ENCODE results near the gene DIPK1A. TPM values are rescaled to one million over a fixed set of nuclear protein-coding genes. Genes with fewer than 3 reads are reported as not detected.

DIPK1A gene
- total RNA-seq, 1 donor from 2014 or later = 8.4 TPM

DNA sequence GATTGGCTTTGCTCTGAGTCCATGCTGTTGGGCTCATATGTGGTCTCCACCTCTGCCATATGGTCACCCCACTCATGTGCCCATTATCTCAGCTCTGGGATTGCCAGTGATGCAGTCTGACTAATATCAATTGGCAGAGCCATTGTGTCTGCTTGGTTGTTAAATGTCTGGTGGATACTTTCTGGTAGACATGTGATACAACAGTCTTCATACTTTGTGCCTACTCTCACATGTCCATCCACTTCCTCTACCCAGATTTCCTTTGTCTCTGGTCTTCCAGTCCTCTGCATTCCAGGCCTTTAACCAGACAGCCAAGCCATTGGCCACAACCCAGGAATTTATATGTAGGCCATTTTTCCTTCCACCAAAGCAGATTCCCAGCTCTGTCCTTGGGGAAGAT lies 30.8 kb upstream of the DIPK1A start:
- Histone ChIP-seq H3K4me3 (ENCODE audit: insufficient read depth, low read depth, low read length) (no peak overlapping the region), H3K27ac (ENCODE audit: low read depth, low read length) (no peak overlapping the region), H3K27me3 (ENCODE audit: insufficient read depth, low read length) (peaks cover 3% of the 10 kb centered on the region), H3K4me2 (ENCODE audit: low read length) (no peak overlapping the region), H2AFZ (ENCODE audit: low read depth, low read length) (no peak overlapping the region), H3K9me3 (ENCODE audit: insufficient read depth, low read depth, low read length) (no peaks in the 10 kb centered on the region), H3K4me1 (ENCODE audit: insufficient read depth, low read length) (no peaks in the 10 kb centered on the region), H3K36me3 (ENCODE audit: insufficient read depth, low read length) (no peaks in the 10 kb centered on the region), H3K79me2 (ENCODE audit: insufficient read depth, low read length) (no peaks in the 10 kb centered on the region), H4K20me1 (ENCODE audit: insufficient read depth, low read length) (no peaks in the 10 kb centered on the region), H3K9ac (ENCODE audit: low read length) (no peak overlapping the region)
- peak; percentile 31 for DNase-seq (ENCODE audit: low read depth)
- Mint-ChIP-seq H3K27me3 (ENCODE audit: low read depth, unreplicated experiment) (peaks cover 3% of the 10 kb centered on the region), H3K27ac (ENCODE audit: unreplicated experiment) (no peak overlapping the region), H3K9me3 (ENCODE audit: unreplicated experiment) (no peaks in the 10 kb centered on the region), H3K36me3 (ENCODE audit: low read depth, unreplicated experiment) (no peaks in the 10 kb centered on the region), H3K4me3 (ENCODE audit: unreplicated experiment) (no peak overlapping the region), H3K4me1 (ENCODE audit: low read depth, unreplicated experiment) (no peaks in the 10 kb centered on the region)
- TF ChIP-seq, protein P1, sequence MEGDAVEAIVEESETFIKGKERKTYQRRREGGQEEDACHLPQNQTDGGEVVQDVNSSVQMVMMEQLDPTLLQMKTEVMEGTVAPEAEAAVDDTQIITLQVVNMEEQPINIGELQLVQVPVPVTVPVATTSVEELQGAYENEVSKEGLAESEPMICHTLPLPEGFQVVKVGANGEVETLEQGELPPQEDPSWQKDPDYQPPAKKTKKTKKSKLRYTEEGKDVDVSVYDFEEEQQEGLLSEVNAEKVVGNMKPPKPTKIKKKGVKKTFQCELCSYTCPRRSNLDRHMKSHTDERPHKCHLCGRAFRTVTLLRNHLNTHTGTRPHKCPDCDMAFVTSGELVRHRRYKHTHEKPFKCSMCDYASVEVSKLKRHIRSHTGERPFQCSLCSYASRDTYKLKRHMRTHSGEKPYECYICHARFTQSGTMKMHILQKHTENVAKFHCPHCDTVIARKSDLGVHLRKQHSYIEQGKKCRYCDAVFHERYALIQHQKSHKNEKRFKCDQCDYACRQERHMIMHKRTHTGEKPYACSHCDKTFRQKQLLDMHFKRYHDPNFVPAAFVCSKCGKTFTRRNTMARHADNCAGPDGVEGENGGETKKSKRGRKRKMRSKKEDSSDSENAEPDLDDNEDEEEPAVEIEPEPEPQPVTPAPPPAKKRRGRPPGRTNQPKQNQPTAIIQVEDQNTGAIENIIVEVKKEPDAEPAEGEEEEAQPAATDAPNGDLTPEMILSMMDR (IDR thresholded peaks at IDR 0.05; ENCODE audit: insufficient read depth, low read depth, low read length) = no peak
- TF ChIP-seq EZH2 (IDR thresholded peaks at IDR 0.05; ENCODE audit: insufficient read depth, low read length) = no peak
- FAIRE-seq = no peak

DNA sequence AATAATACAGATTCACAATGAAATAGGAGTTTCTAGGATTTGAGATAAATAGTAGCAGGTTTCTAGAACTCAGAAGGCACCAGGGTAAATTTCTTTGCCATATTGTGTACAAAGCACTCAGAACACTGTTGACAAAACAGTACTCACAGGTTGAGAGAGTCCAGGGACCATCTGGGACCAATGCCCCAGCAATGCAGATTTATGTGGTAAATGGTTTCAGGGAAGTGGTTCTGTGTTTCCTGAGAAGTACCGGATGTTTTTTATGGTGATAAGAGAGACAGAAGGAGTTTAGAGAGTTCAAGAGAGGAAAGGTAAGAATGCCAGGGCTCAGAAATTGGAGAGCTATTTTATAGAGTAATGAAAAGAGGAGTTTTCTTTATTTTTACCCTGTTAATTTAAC lies 29.6 kb upstream of the DIPK1A start:
- no peak overlapping the region for H3K4me3 Mint-ChIP-seq (ENCODE audit: unreplicated experiment)
- Histone ChIP-seq H3K4me2 (ENCODE audit: low read length) (no peak overlapping the region), H3K4me3 (ENCODE audit: insufficient read depth, low read depth, low read length) (no peak overlapping the region), H3K9ac (ENCODE audit: low read length) (no peak overlapping the region), H2AFZ (ENCODE audit: low read depth, low read length) (no peak overlapping the region), H3K27me3 (ENCODE audit: insufficient read depth, low read length) (peaks cover 3% of the 10 kb centered on the region), H3K79me2 (ENCODE audit: insufficient read depth, low read length) (no peaks in the 10 kb centered on the region), H3K4me1 (ENCODE audit: insufficient read depth, low read length) (no peaks in the 10 kb centered on the region), H3K36me3 (ENCODE audit: insufficient read depth, low read length) (no peaks in the 10 kb centered on the region), H3K9me3 (ENCODE audit: insufficient read depth, low read depth, low read length) (no peaks in the 10 kb centered on the region), H3K27ac (ENCODE audit: low read depth, low read length) (no peak overlapping the region), H4K20me1 (ENCODE audit: insufficient read depth, low read length) (no peaks in the 10 kb centered on the region)
- no peaks in the 10 kb centered on the region for H3K4me1 Mint-ChIP-seq (ENCODE audit: low read depth, unreplicated experiment)
- no peaks in the 10 kb centered on the region for H3K36me3 Mint-ChIP-seq (ENCODE audit: low read depth, unreplicated experiment)
- H3K9me3 Mint-ChIP-seq (ENCODE audit: unreplicated experiment) = no peaks in the 10 kb centered on the region
- DNase-seq (ENCODE audit: low read depth) (no peak), FAIRE-seq (no peak)
- TF ChIP-seq EZH2 (IDR thresholded peaks at IDR 0.05; ENCODE audit: insufficient read depth, low read length) = no peak
- TF ChIP-seq, protein P1 (IDR thresholded peaks at IDR 0.05; ENCODE audit: insufficient read depth, low read depth, low read length) = no peak
- H3K27me3 Mint-ChIP-seq (ENCODE audit: low read depth, unreplicated experiment) = peaks cover 2% of the 10 kb centered on the region
- H3K27ac Mint-ChIP-seq (ENCODE audit: unreplicated experiment) = no peak overlapping the region

DNA sequence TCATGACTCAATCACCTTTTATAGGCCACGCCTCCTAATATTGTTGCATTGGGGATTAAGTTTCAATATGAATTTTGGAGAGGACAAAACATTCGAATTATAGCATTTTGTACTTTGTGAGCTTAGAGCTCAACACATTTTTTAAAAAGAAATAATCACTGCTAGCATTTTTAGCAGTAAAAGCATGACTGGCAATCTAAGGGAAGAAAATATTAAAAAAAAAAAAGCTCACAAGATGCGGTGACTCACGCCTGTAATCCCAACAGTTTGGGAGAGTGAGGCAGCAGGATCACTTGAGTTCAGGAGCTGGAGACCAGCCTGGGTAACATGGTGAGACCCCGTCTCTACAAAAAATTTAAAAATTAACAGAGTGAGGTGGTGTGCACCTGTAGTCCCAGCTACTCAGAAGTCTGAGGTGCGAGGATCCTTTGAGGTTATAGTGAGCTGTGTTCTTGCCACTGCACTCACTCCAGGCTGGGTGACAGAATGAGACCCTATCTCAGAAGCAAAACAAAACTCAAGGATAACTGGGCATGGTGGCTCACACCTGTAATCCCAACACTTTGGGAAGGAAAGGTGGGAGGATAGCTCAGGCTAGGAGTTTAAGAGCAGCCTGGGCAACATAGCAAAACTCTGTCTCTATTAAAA lies 28.8 kb upstream of the DIPK1A start:
- Histone ChIP-seq H3K4me1 (ENCODE audit: insufficient read depth, low read length) (no peaks in the 10 kb centered on the region), H3K36me3 (ENCODE audit: insufficient read depth, low read length) (no peaks in the 10 kb centered on the region), H3K27ac (ENCODE audit: low read depth, low read length) (no peak overlapping the region), H3K4me2 (ENCODE audit: low read length) (no peak overlapping the region), H3K4me3 (ENCODE audit: insufficient read depth, low read depth, low read length) (no peak overlapping the region), H3K27me3 (ENCODE audit: insufficient read depth, low read length) (peaks cover 3% of the 10 kb centered on the region), H4K20me1 (ENCODE audit: insufficient read depth, low read length) (no peaks in the 10 kb centered on the region), H3K79me2 (ENCODE audit: insufficient read depth, low read length) (no peaks in the 10 kb centered on the region), H3K9ac (ENCODE audit: low read length) (no peak overlapping the region), H2AFZ (ENCODE audit: low read depth, low read length) (no peak overlapping the region), H3K9me3 (ENCODE audit: insufficient read depth, low read depth, low read length) (no peaks in the 10 kb centered on the region)
- Mint-ChIP-seq H3K36me3 (ENCODE audit: low read depth, unreplicated experiment) (no peaks in the 10 kb centered on the region), H3K9me3 (ENCODE audit: unreplicated experiment) (no peaks in the 10 kb centered on the region), H3K27me3 (ENCODE audit: low read depth, unreplicated experiment) (no peaks in the 10 kb centered on the region), H3K27ac (ENCODE audit: unreplicated experiment) (no peak overlapping the region), H3K4me3 (ENCODE audit: unreplicated experiment) (no peak overlapping the region), H3K4me1 (ENCODE audit: low read depth, unreplicated experiment) (no peaks in the 10 kb centered on the region)
- FAIRE-seq (no peak), DNase-seq (ENCODE audit: low read depth) (no peak)
- TF ChIP-seq, protein P1 (IDR thresholded peaks at IDR 0.05; ENCODE audit: insufficient read depth, low read depth, low read length) = no peak
